NCI-H1436 (cell line): ENCODE data around the gene HNRNPDL.
"Not testable (repeated sequence)": the region's sequence is repeated elsewhere in the genome, so short reads cannot be mapped to it uniquely, and the experiment has no call there.

Experiments used
- DNase-seq: peaks from one replicate; lab custom pipeline; 2025; lab: John Stamatoyannopoulos, UW

HNRNPDL gene

DNA sequence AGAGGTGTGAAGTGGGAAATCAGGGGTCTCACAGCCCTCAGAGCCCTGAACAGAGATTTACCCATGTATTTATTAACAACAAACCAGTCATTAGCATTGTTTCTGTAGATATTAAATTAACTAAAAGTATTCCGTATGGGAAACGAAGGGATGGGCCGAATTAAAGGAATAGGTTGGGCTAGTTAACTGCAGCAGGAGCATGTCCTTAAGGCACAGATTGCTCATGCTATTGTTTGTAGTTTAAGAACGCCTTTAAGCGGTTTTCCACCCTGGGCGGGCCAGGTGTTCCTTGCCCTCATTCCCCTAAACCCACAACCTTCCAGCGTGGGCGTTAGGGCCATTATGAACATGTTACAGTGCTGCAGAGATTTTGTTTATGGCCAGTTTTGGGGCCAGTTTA is 44.0 kb downstream of the HNRNPDL start:
- DNase-seq: not testable (repeated sequence)

DNA sequence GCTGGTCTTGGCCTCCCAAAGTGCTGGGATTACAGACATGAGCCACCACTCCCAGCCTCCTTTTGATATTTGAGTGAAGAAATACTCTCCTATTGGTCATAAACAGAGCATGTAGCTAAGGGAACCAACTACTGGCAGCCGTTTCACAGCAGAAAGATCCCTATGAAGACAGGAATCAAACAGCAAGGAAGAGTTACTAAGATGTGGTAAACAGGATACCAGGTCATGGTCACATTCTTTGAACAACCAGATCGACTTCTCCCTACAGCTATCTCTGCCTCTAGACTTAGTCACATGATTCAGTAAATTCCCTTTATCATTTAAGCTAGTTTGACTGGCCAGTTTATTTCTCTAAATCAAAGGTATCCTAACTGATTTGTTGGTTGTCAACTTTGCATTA is 47.5 kb downstream of the HNRNPDL start:
- no peak for DNase-seq

- DNase-seq: no peak
Observed at GRCh38 chr4:82381661-82382296, 48.5 kb downstream of the HNRNPDL start.

DNA sequence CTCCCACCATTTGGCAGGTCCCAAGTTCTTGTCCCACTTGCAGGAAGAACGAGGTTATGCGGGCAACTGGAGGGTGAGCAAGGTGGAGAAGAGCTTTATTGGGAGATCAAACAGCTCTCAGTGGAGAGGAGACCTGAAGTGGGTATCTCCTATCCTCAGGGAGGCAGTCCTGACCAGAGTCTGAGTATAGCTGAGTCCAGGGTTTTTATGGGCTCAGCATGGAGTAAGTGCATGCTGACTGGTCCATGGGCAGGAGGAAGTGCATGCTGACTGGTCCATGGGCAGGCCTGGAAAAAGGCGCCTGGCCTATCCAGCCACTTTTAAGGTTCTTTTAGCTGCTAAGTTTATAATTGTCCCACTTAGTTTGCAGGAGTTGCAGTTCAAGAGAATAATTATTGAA is 49.0 kb downstream of the HNRNPDL start:
- DNase-seq: no peak

- DNase-seq: no peak
Observed at GRCh38 chr4:82380831-82381230, 49.4 kb downstream of the HNRNPDL start.

DNA sequence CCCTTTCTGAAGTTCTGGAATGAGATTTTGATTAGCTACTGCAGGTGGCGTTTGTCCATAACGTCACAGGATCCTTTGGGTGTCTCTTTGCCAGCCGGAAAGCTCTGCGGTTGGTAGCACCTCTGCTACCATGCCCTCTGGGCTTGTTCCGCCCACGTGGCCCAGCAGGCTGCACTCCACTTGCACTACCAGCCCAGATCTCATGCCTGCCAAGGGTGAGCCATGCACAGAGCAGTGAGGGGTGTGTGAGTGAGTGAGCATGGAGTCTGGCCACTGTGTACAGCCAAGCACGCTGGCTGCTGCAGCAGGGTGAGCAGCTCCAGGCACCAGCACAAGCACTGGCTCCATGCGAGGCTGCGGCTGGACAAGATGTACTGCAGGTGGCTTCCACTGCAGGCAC is 49.9 kb downstream of the HNRNPDL start:
- no peak for DNase-seq

DNA sequence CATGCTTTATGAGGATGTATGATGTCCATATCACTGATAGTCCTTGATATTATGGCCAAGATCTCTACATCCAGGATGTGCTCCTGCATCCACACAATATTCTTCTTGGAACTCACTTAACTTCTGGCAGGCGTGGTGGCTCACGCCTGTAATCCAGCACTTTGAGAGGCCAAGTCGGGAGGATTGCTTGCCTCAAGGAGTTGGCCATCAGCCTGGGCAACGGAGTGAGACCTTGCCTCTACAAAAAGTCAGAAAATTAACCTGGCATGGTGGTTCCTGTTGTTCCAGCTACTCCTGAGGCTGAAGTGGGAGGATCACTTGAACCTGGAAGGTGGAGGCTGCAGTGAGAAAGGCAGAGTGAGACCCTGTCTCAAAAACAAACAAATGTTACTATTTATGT is 54.2 kb downstream of the HNRNPDL start:
- no peak for DNase-seq

- peak; percentile 100 for DNase-seq
Observed at GRCh38 chr4:82373816-82374625, 56.2 kb downstream of the HNRNPDL start, which contains the start of gene HNRNPD. HNRNPD (minus strand) TSS chr4:82373991; CDS start chr4:82373678, 313 bp downstream.

- no peak for DNase-seq
Observed at GRCh38 chr4:82373486-82373815, 56.8 kb downstream of the HNRNPDL start.
